ENCODE data around the gene ART5.
"Not testable (repeated sequence)": the region's sequence is repeated elsewhere in the genome, so short reads cannot be mapped to it uniquely, and the experiment has no call there.

Gene ART5

GRCh38 chr11:3655547-3655946 lies 13.8 kb upstream of the ART5 start:
- DNase-seq, result no peak

GRCh38 chr11:3652514-3652913 lies 10.7 kb upstream of the ART5 start:
- DNase-seq, result not testable (repeated sequence)

GRCh38 chr11:3649374-3649773 lies 7.6 kb upstream of the ART5 start:
- DNase-seq, result not testable (repeated sequence)

- DNase-seq, result not testable (repeated sequence)
These were observed 7.1 kb upstream of the ART5 start for GRCh38 chr11:3648843-3649242.

GRCh38 chr11:3645552-3645951 lies 3.8 kb upstream of the ART5 start:
- no peak for DNase-seq

GRCh38 chr11:3644817-3645235 lies 3.0 kb upstream of the ART5 start, which contains the start of gene ART1:
ART1 (plus strand) TSS chr11:3645128; CDS start chr11:3659214, 14,086 bp downstream.
- DNase-seq, result no peak

GRCh38 chr11:3643102-3643546 lies 1.3 kb upstream of the ART5 start:
- DNase-seq, result not testable (repeated sequence)

- peak; percentile 60 to 65 for DNase-seq
These were observed 519 bp upstream of the ART5 start for GRCh38 chr11:3642071-3642951.

- DNase-seq, result no peak
These were observed 601 bp downstream of the ART5 start for GRCh38 chr11:3641191-3641590.

- DNase-seq, result no peak
These were observed 2.0 kb downstream of the ART5 start for GRCh38 chr11:3639841-3640240.

GRCh38 chr11:3638513-3638912 lies 3.3 kb downstream of the ART5 start:
- DNase-seq, result no peak

- no peak for DNase-seq
These were observed 4.6 kb downstream of the ART5 start for GRCh38 chr11:3637201-3637600.

- no peak for DNase-seq
These were observed 6.0 kb downstream of the ART5 start for GRCh38 chr11:3635641-3636375.

GRCh38 chr11:3632070-3632660 lies 9.6 kb downstream of the ART5 start:
- no peak for DNase-seq

- DNase-seq, result no peak
These were observed 10.5 kb downstream of the ART5 start for GRCh38 chr11:3631331-3631730.

- peak in 1 of 2 donors; percentile 40 for DNase-seq
These were observed 14.5 kb downstream of the ART5 start for GRCh38 chr11:3627291-3627690.

GRCh38 chr11:3626250-3626960 lies 15.4 kb downstream of the ART5 start:
- DNase-seq, result peak; percentile 42 to 45

- DNase-seq, result no peak
These were observed 17.9 kb downstream of the ART5 start for GRCh38 chr11:3623767-3624458.

- DNase-seq, result no peak
These were observed 18.7 kb downstream of the ART5 start for GRCh38 chr11:3623121-3623520.

- DNase-seq, result no peak
These were observed 19.3 kb downstream of the ART5 start for GRCh38 chr11:3622521-3622920.

- DNase-seq, result no peak
These were observed 23.8 kb downstream of the ART5 start for GRCh38 chr11:3617990-3618389.
